ENCODE data around the gene ZBTB7B. TPM values are rescaled to one million over a fixed set of nuclear protein-coding genes. Genes with fewer than 3 reads are reported as not detected.
A peak's percentile ranks its signal among the peaks of the same experiment; 100 is the strongest.

The ZBTB7B gene
- total and polyA plus RNA-seq, 9 of the 15 experiments (the other 6 are each of a cell fraction or from before 2014, with no cell fraction given), result 0.04 to 46.5 (median 15.2) TPM

- TF ChIP-seq ZBTB11 (CRISPR knock-in tag; IDR thresholded peaks at IDR 0.05), result peak in 1 of 3 experiments; percentile 79; a peak in 1 of 6 replicates
- TF ChIP-seq STAT5B (CRISPR knock-in tag; IDR thresholded peaks at IDR 0.05), result no peak
- no peak for TF ChIP-seq TGIF2 (CRISPR knock-in tag; IDR thresholded peaks at IDR 0.05)
- no peak for TF ChIP-seq ARID3A (IDR thresholded peaks at IDR 0.05; ENCODE audit: borderline replicate concordance, low read depth, low read length)
- no peak for TF ChIP-seq GMEB1 (CRISPR knock-in tag; IDR thresholded peaks at IDR 0.05)
- TF ChIP-seq NR2C2 (CRISPR knock-in tag; IDR thresholded peaks at IDR 0.05), result no peak; the same call in 1 of the 2 replicates
- TF ChIP-seq NR2C2 (tag; IDR thresholded peaks at IDR 0.05), result no peak
- TF ChIP-seq U2AF1 (optimal IDR thresholded peaks at IDR 0.05; ENCODE audit: low read depth, low read length), result no peak
- TF ChIP-seq CCAR2 (IDR thresholded peaks at IDR 0.05; ENCODE audit: low read depth, low read length), result no peak
- no peak for TF ChIP-seq SMARCA5 (IDR thresholded peaks at IDR 0.05)
- no peak for TF ChIP-seq ZNF764 (CRISPR knock-in tag; IDR thresholded peaks at IDR 0.05; ENCODE audit: low read depth)
- no peak for TF ChIP-seq HBP1 (CRISPR knock-in tag; IDR thresholded peaks at IDR 0.05)
- TF ChIP-seq ZKSCAN3 (CRISPR knock-in tag; IDR thresholded peaks at IDR 0.05), result no peak
- TF ChIP-seq TRIM28 (IDR thresholded peaks at IDR 0.05), result no peak
- TF ChIP-seq ZNF740 (CRISPR knock-in tag; IDR thresholded peaks at IDR 0.05), result no peak
- no peak for TF ChIP-seq ZNF740 (tag; IDR thresholded peaks at IDR 0.05)
- TF ChIP-seq CREB3 (tag; conservative IDR thresholded peaks at IDR 0.05; ENCODE audit: low read depth), result peak; percentile 81
- TF ChIP-seq GATAD2A (IDR thresholded peaks at IDR 0.05), result no peak; the same call in 1 of the 2 replicates
These were observed 61.0 kb downstream of the ZBTB7B start, which contains the start of gene EFNA4 (continued) for GRCh38 chr1:155063550-155064110.

All from K562 (cell line).